ENCODE results near the gene EME2. TPM values are rescaled to one million over a fixed set of nuclear protein-coding genes. Genes with fewer than 3 reads are reported as not detected.

The EME2 gene
- total and polyA plus RNA-seq, 2 of the 13 experiments (the other 11 are each of a cell fraction or from before 2014, with no cell fraction given) = 4.4 to 7.6 TPM

GRCh38 chr16:1794221-1794871 is 21.7 kb downstream of the EME2 start:
- peak; percentile 48 for FAIRE-seq
- Histone ChIP-seq H3K4me2 (ENCODE audit: low read depth, low read length) (peak overlapping the region; percentile 92), H3K9me3 (ENCODE audit: low read length) (peaks cover 21% of the 10 kb centered on the region), H2AFZ (ENCODE audit: low read length) (no peak overlapping the region), H3K79me2 (ENCODE audit: insufficient read depth, low read length) (no peaks in the 10 kb centered on the region), H3K4me3 (replicated peaks in 1 of 3; ENCODE audit: insufficient read depth in 1 of 3, low read depth in 2 of 3, low read length in 3 of 3) (peak overlapping the region; percentile 53 to 75 (median 59)), H3K27ac (ENCODE audit: extremely low read length, insufficient read depth, low read length) (peak overlapping the region; percentile 65), H3K9ac (ENCODE audit: insufficient read depth, low read depth, low read length) (peak overlapping the region; percentile 73), H4K20me1 (ENCODE audit: insufficient read depth, low read length) (no peaks in the 10 kb centered on the region), H3K36me3 (replicated peaks in 1 of 2; ENCODE audit: control insufficient read depth in 1 of 2, insufficient read depth in 2 of 2, low read length in 2 of 2) (no peaks in the 10 kb centered on the region), H3K27me3 (ENCODE audit: control insufficient read depth in 1 of 2, insufficient read depth in 2 of 2, low read length in 2 of 2) (no peaks in the 10 kb centered on the region), H3K4me1 (ENCODE audit: insufficient read depth, low read length) (peaks cover 25% of the 10 kb centered on the region)
- DNase-seq (ENCODE audit: low spot score) = peak; percentile 85
- intact Hi-C loops (cut with micrococcal nuclease; ENCODE audit: unreplicated experiment) (loop anchor here (1.0 kb wide), 1 partner anchor 18 kb away; no protein-coding TSS in a partner anchor), in situ Hi-C loops (cut with HindIII; ENCODE audit: extremely low pct_ligation_motif_present, low pct_unique_long_range_greater_than_20kb) (no loop called here)
- WGBS (ENCODE audit: low lambda C conversion rate) = 0% methylated on average over 3 of the region's 18 CpGs
- ChIA-PET POLR2A (interaction anchor here (0.5 to 5.5 kb wide), 12 partner anchors 11 to 361 kb away, joined by 3 to 57 read pairs (median 3); partner anchors contain the start of genes EME2, FAHD1, HAGH and MRPS34), CTCF (ENCODE audit: low intra/inter-chr PET ratio, low total read pairs) (interaction anchor here (1.7 kb wide), 1 partner anchor 18 kb away, joined by 4 read pairs; no protein-coding TSS in a partner anchor)
- ATAC-seq = peak; percentile 91
- BruUV-seq (replicated peaks) = no TSS peak
- TF ChIP-seq GPN1 (CRISPR knock-in tag; IDR thresholded peaks at IDR 0.05; ENCODE audit: borderline replicate concordance) = no peak
- TF ChIP-seq CCAR2 (optimal IDR thresholded peaks at IDR 0.05; ENCODE audit: low read depth, low read length) = no peak
- TF ChIP-seq ZNF652 (CRISPR knock-in tag; IDR thresholded peaks at IDR 0.05; ENCODE audit: borderline replicate concordance, low read depth) = 0 out of 2 replicates have a peak, but pooled peaks have one; percentile 49
- TF ChIP-seq RBM39 (IDR thresholded peaks at IDR 0.05; ENCODE audit: low read depth, low read length, poor library complexity, severe bottlenecking) = no peak
- no peak for TF ChIP-seq KLF9 (CRISPR knock-in tag; IDR thresholded peaks at IDR 0.05; ENCODE audit: low read depth)
- 0 out of 2 replicates have a peak, but pooled peaks have one; percentile 31 for TF ChIP-seq TGIF2 (CRISPR knock-in tag; IDR thresholded peaks at IDR 0.05)
- peak; percentile 62 for TF ChIP-seq SAP130 (CRISPR knock-in tag; IDR thresholded peaks at IDR 0.05; ENCODE audit: low read depth)
- peak; percentile 54 for TF ChIP-seq ARID5B (CRISPR knock-in tag; IDR thresholded peaks at IDR 0.05)
- TF ChIP-seq FOXO1 (CRISPR knock-in tag; IDR thresholded peaks at IDR 0.05) = no peak; the same call in 1 of the 2 replicates
- TF ChIP-seq HDAC2 (CRISPR knock-in tag; IDR thresholded peaks at IDR 0.05) = peak; percentile 53; the same call in 1 of the 2 replicates
- no peak for TF ChIP-seq PBX2 (CRISPR knock-in tag; IDR thresholded peaks at IDR 0.05)
- no peak for TF ChIP-seq NFATC3 (CRISPR knock-in tag; IDR thresholded peaks at IDR 0.05)
- no peak for TF ChIP-seq E2F5 (CRISPR knock-in tag; conservative IDR thresholded peaks at IDR 0.05)
- no peak for TF ChIP-seq PAX8 (CRISPR knock-in tag; IDR thresholded peaks at IDR 0.05; ENCODE audit: borderline replicate concordance)
- no peak for TF ChIP-seq DMTF1 (CRISPR knock-in tag; IDR thresholded peaks at IDR 0.05)
- TF ChIP-seq ZNF580 (CRISPR knock-in tag; IDR thresholded peaks at IDR 0.05; ENCODE audit: borderline replicate concordance, low read depth) = 0 out of 2 replicates have a peak, but pooled peaks have one; percentile 34

Data from HepG2 (cell line).